CD4-positive, alpha-beta T cell treated with Interleukin-15 for 1 hour (primary cell): Measurements from ENCODE around the gene BBS7.

Source experiments
- DNase-seq: peaks from one replicate; pipeline ENCODE4 v3.0.0-alpha.2; 2020

The BBS7 gene

GRCh38 chr4:121824171-121824527 lies 46.1 kb downstream of the BBS7 start:
- no peak for DNase-seq

GRCh38 chr4:121823505-121824170 lies 46.6 kb downstream of the BBS7 start, which contains the start of gene CCNA2:
CCNA2 (minus strand) TSS chr4:121823883; CDS start chr4:121823628, 255 bp downstream.
- peak; percentile 94 for DNase-seq

GRCh38 chr4:121822796-121823504 lies 47.3 kb downstream of the BBS7 start:
- DNase-seq, result peak; percentile 32

GRCh38 chr4:121822047-121822446 lies 48.2 kb downstream of the BBS7 start:
- no peak for DNase-seq

- no peak for DNase-seq
These were observed 50.9 kb downstream of the BBS7 start for GRCh38 chr4:121819216-121819965.

GRCh38 chr4:121818215-121818614 lies 52.1 kb downstream of the BBS7 start:
- DNase-seq, result no peak

- no peak for DNase-seq
These were observed 52.6 kb downstream of the BBS7 start for GRCh38 chr4:121817701-121818100.

GRCh38 chr4:121817006-121817405 lies 53.3 kb downstream of the BBS7 start:
- DNase-seq, result no peak

GRCh38 chr4:121814756-121815155 lies 55.5 kb downstream of the BBS7 start:
- no peak for DNase-seq

- DNase-seq, result no peak
These were observed 59.2 kb downstream of the BBS7 start for GRCh38 chr4:121811122-121811521.

- no peak for DNase-seq
These were observed 63.9 kb downstream of the BBS7 start for GRCh38 chr4:121806411-121806810.

- no peak for DNase-seq
These were observed 68.6 kb downstream of the BBS7 start for GRCh38 chr4:121801715-121802075.

- peak; percentile 92 for DNase-seq
These were observed 69.1 kb downstream of the BBS7 start, which contains the start of gene EXOSC9 for GRCh38 chr4:121800961-121801714. EXOSC9 (plus strand) TSS chr4:121801323; CDS start chr4:121801425, 102 bp downstream.

GRCh38 chr4:121800638-121800960 lies 69.7 kb downstream of the BBS7 start:
- no peak for DNase-seq

GRCh38 chr4:121799867-121800501 lies 70.3 kb downstream of the BBS7 start:
- DNase-seq, result no peak

GRCh38 chr4:121799208-121799823 lies 71.0 kb downstream of the BBS7 start:
- no peak for DNase-seq

- no peak for DNase-seq
These were observed 74.0 kb downstream of the BBS7 start for GRCh38 chr4:121796283-121796682.

GRCh38 chr4:121794505-121795188 lies 75.6 kb downstream of the BBS7 start:
- no peak for DNase-seq

GRCh38 chr4:121792966-121793365 lies 77.3 kb downstream of the BBS7 start:
- DNase-seq, result no peak

- DNase-seq, result no peak
These were observed 78.8 kb downstream of the BBS7 start for GRCh38 chr4:121791481-121791880.

- DNase-seq, result no peak
These were observed 79.3 kb downstream of the BBS7 start for GRCh38 chr4:121790976-121791375.
